Neutrophil (primary cell): ENCODE results near the gene IGFBP6.

Source experiments
- H3K27ac ChIP-seq: fragments of 200-600 bp; sonication (generic); 2 replicates; pipeline ENCODE4 v1.5.1; 2016; ENCODE audit warnings: mild to moderate bottlenecking, moderate library complexity
- H3K27me3 ChIP-seq: fragments of 200-600 bp; sonication (generic); 2 replicates; pipeline ENCODE4 v1.6.0; 2016; ENCODE audit warnings: mild to moderate bottlenecking
- H3K36me3 ChIP-seq: fragments of 200-600 bp; sonication (generic); 2 replicates; pipeline ENCODE4 v1.5.1; 2017
- H3K4me1 ChIP-seq, 2 experiments: fragments of 200-600 bp in 1 of 2; sonication (generic) in 1 of 2; 1 replicate in 1 of 2; 2 replicates in 1 of 2; pipeline versions ENCODE4 v1.5.1 to v1.6.1; 2013 to 2016; ENCODE audit warnings: low read depth in 1 of 2, low read length in 1 of 2, mild to moderate bottlenecking in 1 of 2, moderate library complexity in 1 of 2; ENCODE audit not compliant: control insufficient read depth in 1 of 2, insufficient read depth in 1 of 2
- H3K4me3 ChIP-seq, 2 experiments: fragments of 200-600 bp in 1 of 2; sonication (generic) in 1 of 2; 1 replicate in 1 of 2; 2 replicates in 1 of 2; pipeline ENCODE4 v1.5.1; 2013 to 2016; ENCODE audit warnings: low read depth in 1 of 2, low read length in 1 of 2, mild to moderate bottlenecking in 1 of 2, moderate library complexity in 1 of 2
- H3K9me3 ChIP-seq: fragments of 200-600 bp; sonication (generic); 2 replicates; pipeline ENCODE4 v1.5.1; 2016
- TF ChIP-seq, protein P1 (sequence below): fragments of 200-600 bp; sonication (generic); IDR thresholded peaks from 2 replicates; pipeline ENCODE4 v1.5.1; 2016; ENCODE audit warnings: antibody characterized with exemption

Gene IGFBP6

DNA sequence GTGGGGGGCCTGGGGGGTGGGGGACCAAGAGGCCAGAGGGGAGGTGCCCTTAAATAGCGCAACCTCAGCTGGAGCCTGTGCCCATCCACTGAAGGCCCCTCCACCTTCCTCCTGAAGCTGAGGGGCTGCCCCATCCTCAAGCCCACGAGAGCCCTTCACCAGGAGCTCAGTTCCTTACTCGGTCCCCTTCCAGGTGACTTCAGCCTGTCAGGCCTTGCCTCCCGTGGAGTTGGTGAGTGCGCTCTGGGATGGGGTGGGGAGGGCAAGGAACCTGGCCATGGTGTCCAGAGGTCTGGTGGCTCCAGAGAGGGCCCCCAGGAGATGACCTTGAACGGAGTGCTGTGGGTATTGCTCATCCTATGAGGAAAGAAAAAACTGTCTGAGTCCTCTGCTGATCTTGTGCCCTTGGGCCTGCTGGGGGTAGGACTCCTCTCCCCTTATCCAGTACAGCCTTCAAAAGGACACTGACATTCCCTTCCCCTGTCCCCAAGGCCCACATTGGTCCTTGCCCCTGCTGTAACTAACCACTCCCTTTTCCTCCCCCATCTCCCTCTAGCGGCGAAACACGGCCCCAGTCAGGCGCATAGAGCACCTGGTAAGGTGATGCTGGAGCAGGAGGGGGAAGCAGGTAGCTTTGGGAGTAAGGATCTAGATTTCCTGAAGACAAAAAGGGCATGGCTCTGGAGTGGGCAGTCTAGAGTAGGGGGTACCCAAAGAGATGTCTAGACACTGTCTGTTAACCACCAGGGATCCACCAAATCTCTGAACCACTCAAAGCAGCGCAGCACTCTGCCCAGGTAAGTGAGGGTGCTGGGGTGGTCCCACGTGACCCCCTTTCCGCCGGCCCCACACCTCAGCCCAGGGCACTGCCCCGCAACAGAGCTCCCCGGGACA lies 44.0 kb upstream of the IGFBP6 start:
- H3K9me3 ChIP-seq: no peaks in the 10 kb centered on the region

DNA sequence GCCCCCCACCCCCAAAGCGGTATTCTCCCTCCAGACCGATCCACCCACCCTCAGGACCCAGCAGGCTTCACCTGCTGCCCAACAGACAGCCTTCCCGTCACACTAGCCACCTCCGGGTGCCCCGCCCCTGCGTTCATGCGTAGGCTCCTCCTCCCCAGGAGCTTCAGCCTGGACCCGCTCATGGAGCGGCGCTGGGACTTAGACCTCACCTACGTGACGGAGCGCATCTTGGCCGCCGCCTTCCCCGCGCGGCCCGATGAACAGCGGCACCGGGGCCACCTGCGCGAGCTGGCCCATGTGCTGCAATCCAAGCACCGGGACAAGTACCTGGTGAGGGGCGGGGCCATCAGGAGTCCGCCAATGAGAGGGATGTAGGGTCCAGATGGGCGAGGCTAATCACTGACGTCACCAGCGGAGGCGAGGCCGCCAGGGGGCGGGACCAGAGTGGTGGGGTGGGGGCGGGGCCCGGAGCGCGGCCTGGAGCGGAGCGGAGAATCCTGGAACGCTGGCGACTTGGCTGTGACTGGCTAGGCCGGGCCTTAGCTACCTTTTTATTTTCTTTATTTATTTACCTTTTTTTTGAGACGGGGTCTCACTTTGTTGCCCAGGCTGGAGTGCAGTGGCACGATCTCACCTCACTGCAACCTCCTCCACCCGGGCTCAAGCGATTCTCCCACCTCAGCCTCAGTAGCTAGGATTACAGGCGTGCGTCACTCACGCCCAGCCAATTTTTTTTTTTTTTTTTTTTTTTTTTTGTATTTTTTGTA lies 43.2 kb upstream of the IGFBP6 start:
- TF ChIP-seq, protein P1, sequence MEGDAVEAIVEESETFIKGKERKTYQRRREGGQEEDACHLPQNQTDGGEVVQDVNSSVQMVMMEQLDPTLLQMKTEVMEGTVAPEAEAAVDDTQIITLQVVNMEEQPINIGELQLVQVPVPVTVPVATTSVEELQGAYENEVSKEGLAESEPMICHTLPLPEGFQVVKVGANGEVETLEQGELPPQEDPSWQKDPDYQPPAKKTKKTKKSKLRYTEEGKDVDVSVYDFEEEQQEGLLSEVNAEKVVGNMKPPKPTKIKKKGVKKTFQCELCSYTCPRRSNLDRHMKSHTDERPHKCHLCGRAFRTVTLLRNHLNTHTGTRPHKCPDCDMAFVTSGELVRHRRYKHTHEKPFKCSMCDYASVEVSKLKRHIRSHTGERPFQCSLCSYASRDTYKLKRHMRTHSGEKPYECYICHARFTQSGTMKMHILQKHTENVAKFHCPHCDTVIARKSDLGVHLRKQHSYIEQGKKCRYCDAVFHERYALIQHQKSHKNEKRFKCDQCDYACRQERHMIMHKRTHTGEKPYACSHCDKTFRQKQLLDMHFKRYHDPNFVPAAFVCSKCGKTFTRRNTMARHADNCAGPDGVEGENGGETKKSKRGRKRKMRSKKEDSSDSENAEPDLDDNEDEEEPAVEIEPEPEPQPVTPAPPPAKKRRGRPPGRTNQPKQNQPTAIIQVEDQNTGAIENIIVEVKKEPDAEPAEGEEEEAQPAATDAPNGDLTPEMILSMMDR: peak; percentile 48
- Histone ChIP-seq H3K27me3 (peaks cover 9% of the 10 kb centered on the region), H3K9me3 (no peaks in the 10 kb centered on the region), H3K4me1 (peaks cover 11 to 12% of the 10 kb centered on the region in 2 experiments), H3K4me3 (peak overlapping the region; percentile 83 to 89), H3K36me3 (no peaks in the 10 kb centered on the region), H3K27ac (peak overlapping the region; percentile 33)

More for the DNA sequence above, 44.0 kb upstream of the IGFBP6 start:
- Histone ChIP-seq H3K27ac (peak overlapping the region; percentile 33), H3K27me3 (peaks cover 9% of the 10 kb centered on the region), H3K4me3 (peak overlapping the region; percentile 83 to 89), H3K36me3 (no peaks in the 10 kb centered on the region), H3K4me1 (peaks cover 11 to 12% of the 10 kb centered on the region in 2 experiments)
- TF ChIP-seq, protein P1: peak; percentile 60

DNA sequence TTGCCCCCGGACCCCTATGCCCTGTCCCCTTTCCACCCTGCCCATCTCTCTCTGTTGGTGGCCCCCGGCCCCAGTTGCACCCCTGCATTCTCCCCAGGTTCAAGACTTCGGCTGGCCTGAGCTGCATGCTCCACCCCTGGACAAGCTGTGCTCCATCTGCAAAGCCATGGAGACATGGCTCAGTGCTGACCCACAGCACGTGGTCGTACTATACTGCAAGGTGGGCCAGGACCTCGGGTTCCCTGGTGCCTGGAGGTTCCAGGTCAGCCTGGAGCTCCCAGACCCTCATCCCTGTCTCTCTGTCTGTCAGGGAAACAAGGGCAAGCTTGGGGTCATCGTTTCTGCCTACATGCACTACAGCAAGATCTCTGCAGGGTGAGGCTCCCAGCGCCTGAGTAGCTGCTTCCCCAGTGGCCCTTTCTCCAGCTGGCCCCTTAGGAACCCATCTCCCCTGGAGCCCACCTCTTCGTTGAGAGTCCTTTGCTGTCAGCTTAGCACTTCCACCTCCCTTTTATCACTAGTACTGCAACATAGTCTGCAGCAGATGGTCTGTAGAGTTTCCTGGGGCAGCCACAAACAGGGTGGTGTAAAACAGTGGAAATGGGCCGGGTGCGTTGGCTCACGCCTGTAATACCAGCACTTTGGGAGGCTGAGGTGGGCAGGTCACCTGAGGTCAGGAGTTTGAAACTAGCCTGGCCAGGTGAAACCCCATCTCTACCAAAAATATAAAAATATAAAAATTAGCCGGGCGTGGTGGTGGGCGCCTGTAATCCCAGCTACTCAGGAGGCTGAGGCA lies 41.8 kb upstream of the IGFBP6 start:
- Histone ChIP-seq H3K27ac (no peak overlapping the region), H3K4me1 (peaks cover 11 to 12% of the 10 kb centered on the region in 2 experiments), H3K27me3 (peaks cover 9% of the 10 kb centered on the region), H3K36me3 (no peaks in the 10 kb centered on the region), H3K9me3 (no peaks in the 10 kb centered on the region), H3K4me3 (no peak overlapping the region)
- TF ChIP-seq, protein P1: no peak

DNA sequence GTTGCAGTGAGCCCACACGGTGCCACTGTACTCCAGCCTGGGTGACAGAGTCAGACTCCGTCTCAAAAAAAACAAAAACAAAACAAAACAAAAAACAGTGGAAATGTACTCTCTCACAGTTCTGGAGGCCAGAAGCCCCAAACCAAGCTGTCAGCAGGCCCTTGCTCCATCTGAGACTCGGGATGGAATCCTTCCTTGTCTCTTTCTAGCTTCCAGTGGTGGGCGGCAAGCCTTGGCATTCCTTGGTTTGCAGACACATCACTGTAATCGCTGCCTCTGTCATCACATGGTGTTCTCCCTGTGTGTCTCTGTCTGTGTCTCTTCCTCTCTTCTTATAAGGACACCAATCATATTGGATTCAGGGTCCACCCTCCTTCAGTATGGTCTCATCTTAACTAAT lies 41.2 kb upstream of the IGFBP6 start:
- Histone ChIP-seq H3K4me3 (no peak overlapping the region), H3K4me1 (peaks cover 11 to 12% of the 10 kb centered on the region in 2 experiments), H3K27me3 (peaks cover 9% of the 10 kb centered on the region), H3K9me3 (no peaks in the 10 kb centered on the region), H3K36me3 (no peaks in the 10 kb centered on the region), H3K27ac (no peak overlapping the region)
- TF ChIP-seq, protein P1: no peak

DNA sequence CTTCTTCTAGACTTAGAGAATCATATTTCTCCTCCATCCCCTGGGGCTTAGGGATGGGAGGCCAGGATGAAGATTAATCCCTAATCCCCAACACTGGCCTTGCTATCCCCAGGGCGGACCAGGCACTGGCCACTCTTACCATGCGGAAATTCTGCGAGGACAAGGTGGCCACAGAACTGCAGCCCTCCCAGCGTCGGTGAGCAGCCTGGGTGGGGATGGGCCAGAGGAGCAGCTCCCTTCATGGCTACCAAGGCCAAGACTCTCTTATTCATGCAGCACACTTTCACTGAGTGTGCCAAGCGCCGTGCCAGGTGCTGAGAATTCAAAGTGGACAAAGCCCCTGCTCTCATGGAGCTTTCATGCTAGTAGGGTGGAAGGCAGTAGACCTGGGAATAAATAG lies 40.6 kb upstream of the IGFBP6 start:
- Histone ChIP-seq H3K9me3 (no peaks in the 10 kb centered on the region), H3K4me1 (peaks cover 11 to 12% of the 10 kb centered on the region in 2 experiments), H3K27me3 (peaks cover 9% of the 10 kb centered on the region), H3K4me3 (no peak overlapping the region), H3K27ac (no peak overlapping the region), H3K36me3 (no peaks in the 10 kb centered on the region)
- TF ChIP-seq, protein P1: no peak
